GM10266 (cell line): ENCODE data around the gene LUC7L2.

ENCODE experiments used
- DNase-seq: peaks from one replicate; pipeline ENCODE4 v3.0.0; 2012; ENCODE audit errors: extremely low spot score
- CTCF ChIP-seq: IDR thresholded peaks from 2 replicates; pipeline ENCODE4 v1.5.1; 2012; ENCODE audit warnings: mild to moderate bottlenecking, low read depth; ENCODE audit not compliant: control insufficient read depth, insufficient read depth; ENCODE audit errors: missing control alignments

The LUC7L2 gene

GRCh38 chr7:139366400-139366799, 6.7 kb downstream of the LUC7L2 start:
- TF ChIP-seq CTCF = no peak
- no peak for DNase-seq

- no peak for DNase-seq
- TF ChIP-seq CTCF = no peak
Observed at GRCh38 chr7:139367438-139368155, 7.9 kb downstream of the LUC7L2 start.

GRCh38 chr7:139370301-139370942, 10.7 kb downstream of the LUC7L2 start:
- TF ChIP-seq CTCF = no peak
- DNase-seq = no peak

- no peak for TF ChIP-seq CTCF
- no peak for DNase-seq
Observed at GRCh38 chr7:139370943-139371313, 11.2 kb downstream of the LUC7L2 start.

GRCh38 chr7:139374246-139374645, 14.6 kb downstream of the LUC7L2 start:
- DNase-seq = no peak
- TF ChIP-seq CTCF = no peak

GRCh38 chr7:139382439-139382838, 22.7 kb downstream of the LUC7L2 start:
- TF ChIP-seq CTCF = no peak
- DNase-seq = no peak

- DNase-seq = no peak
- no peak for TF ChIP-seq CTCF
Observed at GRCh38 chr7:139384611-139385010, 24.9 kb downstream of the LUC7L2 start.
